Duodenal mucosa (tissue), 2 donors: ENCODE results near the gene ELMO1.
A peak's percentile ranks its signal among the peaks of the same experiment; 100 is the strongest.

ENCODE experiments used
- H3K27ac ChIP-seq: one replicate; pipeline ENCODE4 v1.7.0; 2013; ENCODE audit warnings: low read depth, low read length
- H3K27me3 ChIP-seq, 2 donors: one replicate each; pipeline ENCODE4 v1.7.0; 2013; ENCODE audit warnings: low read length in 2 of 2, control low read depth in 1 of 2; ENCODE audit not compliant: insufficient read depth in 2 of 2, control insufficient read depth in 1 of 2
- H3K36me3 ChIP-seq, 2 donors: one replicate each; pipeline ENCODE4 v1.7.0; 2013; ENCODE audit warnings: low read length in 2 of 2, control low read depth in 1 of 2; ENCODE audit not compliant: insufficient read depth in 2 of 2, control insufficient read depth in 1 of 2
- H3K4me1 ChIP-seq, 2 donors: one replicate each; pipeline ENCODE4 v1.7.0; 2013; ENCODE audit warnings: low read length in 2 of 2, control low read depth in 1 of 2; ENCODE audit not compliant: insufficient read depth in 2 of 2, control insufficient read depth in 1 of 2
- H3K4me3 ChIP-seq, 2 donors: one replicate each; pipeline ENCODE4 v1.7.0; 2013; ENCODE audit warnings: low read length in 2 of 2, low read depth in 1 of 2
- H3K9ac ChIP-seq, 2 donors: one replicate each; pipeline ENCODE4 v1.7.0; 2013; ENCODE audit warnings: low read length in 2 of 2, low read depth in 1 of 2
- H3K9me3 ChIP-seq, 2 donors: one replicate each; pipeline ENCODE4 v1.7.0; 2013; ENCODE audit warnings: low read length in 2 of 2, control low read depth in 1 of 2; ENCODE audit not compliant: control insufficient read depth in 1 of 2

Gene ELMO1

GRCh38 chr7:37363536-37364491 lies 84.8 kb downstream of the ELMO1 start:
- Histone ChIP-seq H3K9ac (no peak overlapping the region), H3K27me3 (no peaks in the 10 kb centered on the region), H3K9me3 (no peaks in the 10 kb centered on the region), H3K4me1 (no peaks in the 10 kb centered on the region), H3K27ac (no peak overlapping the region), H3K36me3 (no peaks in the 10 kb centered on the region), H3K4me3 (no peak overlapping the region)

GRCh38 chr7:37362802-37363201 lies 85.9 kb downstream of the ELMO1 start:
- H3K4me1 ChIP-seq: no peaks in the 10 kb centered on the region
- H3K9me3 ChIP-seq: no peaks in the 10 kb centered on the region
- no peaks in the 10 kb centered on the region for H3K27me3 ChIP-seq
- H3K4me3 ChIP-seq: no peak overlapping the region
- H3K36me3 ChIP-seq: no peaks in the 10 kb centered on the region
- H3K27ac ChIP-seq: no peak overlapping the region
- no peak overlapping the region for H3K9ac ChIP-seq

DNA sequence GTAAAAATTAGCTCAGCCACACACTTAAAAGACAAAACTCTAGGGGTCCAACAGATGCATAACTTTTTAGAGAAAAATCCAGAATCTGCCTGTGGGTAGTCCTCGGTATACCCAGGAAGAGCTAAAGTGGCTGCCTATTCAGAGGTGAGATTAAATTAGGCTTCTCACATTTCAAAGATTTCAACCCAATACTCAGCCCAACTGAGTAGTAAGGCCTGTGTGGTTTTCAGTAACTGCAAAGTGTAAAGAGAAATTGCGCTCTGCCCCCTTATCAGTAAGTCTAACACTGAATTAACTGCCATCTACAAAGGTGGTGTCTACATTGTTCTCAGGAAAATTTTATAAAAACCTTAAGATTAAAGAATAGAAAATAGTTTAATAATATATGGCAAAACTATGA lies 88.2 kb downstream of the ELMO1 start:
- no peak overlapping the region for H3K4me3 ChIP-seq
- no peaks in the 10 kb centered on the region for H3K27me3 ChIP-seq
- no peak overlapping the region for H3K9ac ChIP-seq
- no peaks in the 10 kb centered on the region for H3K4me1 ChIP-seq
- no peaks in the 10 kb centered on the region for H3K9me3 ChIP-seq
- no peaks in the 10 kb centered on the region for H3K36me3 ChIP-seq
- no peak overlapping the region for H3K27ac ChIP-seq

- H3K9ac ChIP-seq: no peak overlapping the region
- H3K4me3 ChIP-seq: no peak overlapping the region
- no peaks in the 10 kb centered on the region for H3K9me3 ChIP-seq
- peaks cover 0 to 2% of the 10 kb centered on the region in 2 donors for H3K4me1 ChIP-seq
- H3K36me3 ChIP-seq: no peaks in the 10 kb centered on the region
- H3K27me3 ChIP-seq: no peaks in the 10 kb centered on the region
- no peak overlapping the region for H3K27ac ChIP-seq
Measured at GRCh38 chr7:37359662-37360444, 88.8 kb downstream of the ELMO1 start.

GRCh38 chr7:37359180-37359579 lies 89.5 kb downstream of the ELMO1 start:
- Histone ChIP-seq H3K9me3 (no peaks in the 10 kb centered on the region), H3K27ac (no peak overlapping the region), H3K27me3 (no peaks in the 10 kb centered on the region), H3K36me3 (no peaks in the 10 kb centered on the region), H3K9ac (no peak overlapping the region), H3K4me3 (no peak overlapping the region), H3K4me1 (peaks cover 0 to 7% of the 10 kb centered on the region in 2 donors)

DNA sequence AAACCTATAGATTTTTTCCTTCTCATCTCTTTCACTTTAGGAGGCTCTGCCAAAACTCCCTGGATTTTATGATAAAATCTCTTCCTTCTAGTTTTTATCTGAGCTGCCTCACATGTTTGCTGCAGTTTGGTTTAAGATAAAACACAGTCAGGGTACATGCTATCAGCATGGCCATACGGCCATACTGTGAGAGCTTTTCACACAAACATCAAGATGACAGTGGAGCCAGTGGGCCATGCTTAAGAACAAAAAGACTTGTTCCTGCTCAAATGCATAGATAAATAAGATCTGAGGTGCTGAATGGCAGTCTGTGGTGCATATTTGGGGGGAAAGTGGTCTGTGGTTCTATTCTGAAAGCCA lies 91.0 kb downstream of the ELMO1 start:
- Histone ChIP-seq H3K9me3 (no peaks in the 10 kb centered on the region), H3K27ac (no peak overlapping the region)

GRCh38 chr7:37356911-37357636 lies 91.6 kb downstream of the ELMO1 start:
- Histone ChIP-seq H3K4me1 (peaks cover 0 to 7% of the 10 kb centered on the region in 2 donors), H3K9ac (no peak overlapping the region), H3K27me3 (no peaks in the 10 kb centered on the region), H3K4me3 (no peak overlapping the region), H3K9me3 (no peaks in the 10 kb centered on the region), H3K27ac (no peak overlapping the region), H3K36me3 (no peaks in the 10 kb centered on the region)

More for the DNA sequence above, 91.0 kb downstream of the ELMO1 start:
- Histone ChIP-seq H3K36me3 (no peaks in the 10 kb centered on the region), H3K27me3 (no peaks in the 10 kb centered on the region), H3K4me1 (peaks cover 0 to 7% of the 10 kb centered on the region in 2 donors), H3K9ac (no peak overlapping the region), H3K4me3 (no peak overlapping the region)

DNA sequence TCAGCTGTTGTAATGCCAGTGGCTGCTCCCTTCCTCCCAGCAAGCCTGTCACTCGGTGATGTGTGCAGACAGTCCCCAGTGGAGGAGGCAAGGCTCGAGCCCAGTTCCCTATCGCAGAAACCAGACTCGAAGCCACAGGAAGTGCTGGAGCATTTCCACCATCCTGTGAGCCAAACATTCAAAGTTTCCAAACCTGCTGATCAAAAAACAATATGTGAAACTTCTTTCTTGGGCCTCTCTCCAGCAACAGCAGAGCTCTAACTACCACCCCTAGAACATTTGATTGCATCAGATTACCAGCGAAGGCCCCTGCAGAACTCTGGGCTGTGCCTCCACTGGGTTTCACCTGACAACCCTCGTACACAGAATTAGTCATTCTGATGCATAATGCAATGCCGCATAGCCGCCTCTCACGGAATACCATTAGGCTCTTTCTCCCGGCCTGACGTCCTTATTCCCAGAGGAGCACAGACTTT lies 94.0 kb downstream of the ELMO1 start:
- peaks cover 0 to 7% of the 10 kb centered on the region in 2 donors for H3K4me1 ChIP-seq
- no peak overlapping the region for H3K9ac ChIP-seq
- no peaks in the 10 kb centered on the region for H3K36me3 ChIP-seq
- no peak overlapping the region for H3K4me3 ChIP-seq
- no peaks in the 10 kb centered on the region for H3K27me3 ChIP-seq
- H3K9me3 ChIP-seq: no peaks in the 10 kb centered on the region
- peak overlapping the region; percentile 33 for H3K27ac ChIP-seq

GRCh38 chr7:37353949-37354655 lies 94.6 kb downstream of the ELMO1 start:
- no peaks in the 10 kb centered on the region for H3K27me3 ChIP-seq
- H3K9ac ChIP-seq: no peak overlapping the region
- no peaks in the 10 kb centered on the region for H3K36me3 ChIP-seq
- H3K4me3 ChIP-seq: peak overlapping the region in 1 of 2 donors; percentile 14
- H3K27ac ChIP-seq: no peak overlapping the region
- H3K9me3 ChIP-seq: no peaks in the 10 kb centered on the region
- peaks cover 0 to 7% of the 10 kb centered on the region in 2 donors for H3K4me1 ChIP-seq
